NK-92 (cell line): ENCODE measurements around the gene DMGDH.
"Not testable (repeated sequence)": the region's sequence is repeated elsewhere in the genome, so short reads cannot be mapped to it uniquely, and the experiment has no call there.

ENCODE experiments used
- DNase-seq: peaks from one replicate; lab custom pipeline; 2025; ENCODE audit not compliant: unreplicated experiment; lab: John Stamatoyannopoulos, UW

Gene DMGDH

DNA sequence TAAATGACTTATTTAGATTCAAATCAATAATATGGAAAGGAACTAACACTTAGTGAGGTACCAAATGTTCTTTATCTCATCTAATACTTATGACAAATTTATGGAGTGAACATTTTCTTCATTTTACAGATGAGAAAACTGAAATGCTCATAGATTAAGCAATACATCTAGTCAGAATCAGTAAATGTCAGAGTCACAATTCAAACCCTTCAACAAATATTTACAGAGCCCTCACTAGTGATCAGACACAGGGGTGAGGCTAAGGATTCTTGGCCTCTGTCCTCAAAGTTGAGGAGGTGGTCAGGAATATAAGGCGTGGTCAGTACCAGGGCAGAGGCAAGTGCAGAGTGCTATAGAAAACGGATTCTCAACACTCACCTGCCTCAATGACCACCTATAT, 54.8 kb downstream of the DMGDH start:
- no peak for DNase-seq

DNA sequence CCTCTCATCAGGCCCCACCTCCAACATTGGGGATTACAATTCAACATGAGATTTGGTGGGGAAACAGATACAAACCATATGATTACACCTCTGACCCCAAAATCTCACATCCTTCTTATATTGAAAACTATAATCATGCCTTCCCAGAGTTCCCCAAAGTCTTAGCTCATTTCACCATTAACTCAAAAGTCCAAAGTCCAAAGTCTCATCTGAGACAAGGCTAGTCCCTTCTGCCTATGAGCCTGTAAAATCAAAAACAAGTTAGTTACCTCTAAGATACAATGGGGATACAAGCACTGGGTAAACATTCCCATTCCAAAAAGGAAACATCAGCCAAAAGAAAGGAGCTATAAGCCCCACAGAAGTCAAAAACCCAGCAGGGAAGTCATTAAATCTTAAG, 57.6 kb downstream of the DMGDH start:
- no peak for DNase-seq

DNA sequence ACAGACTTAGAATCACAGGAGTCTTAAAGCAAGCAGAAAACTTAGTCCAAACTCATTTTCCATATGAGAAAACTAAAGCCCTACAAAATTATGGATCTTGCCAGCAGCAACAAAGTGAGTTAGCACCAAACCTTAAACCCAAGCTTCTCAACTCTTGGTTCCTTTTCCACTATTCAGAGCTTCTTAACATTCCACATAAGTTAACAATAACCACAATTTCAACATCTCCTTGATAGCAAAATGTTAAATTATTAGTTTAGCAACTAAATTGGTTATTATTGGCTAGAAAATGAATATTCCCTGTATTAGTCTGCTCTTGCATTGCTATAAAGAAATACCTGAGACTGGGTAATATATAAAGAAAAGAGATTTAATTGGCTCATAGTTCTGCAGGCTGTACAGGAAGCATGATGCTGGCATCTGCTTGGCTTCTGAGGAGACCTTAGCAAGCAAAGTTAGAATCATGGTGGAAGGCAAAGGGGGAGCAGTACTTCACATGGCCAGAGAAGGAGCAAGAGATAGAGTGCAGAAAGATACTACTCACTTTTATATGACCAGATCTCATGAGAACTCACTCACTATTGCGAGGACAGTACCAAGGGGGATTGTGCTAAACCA, 58.1 kb downstream of the DMGDH start:
- no peak for DNase-seq

DNA sequence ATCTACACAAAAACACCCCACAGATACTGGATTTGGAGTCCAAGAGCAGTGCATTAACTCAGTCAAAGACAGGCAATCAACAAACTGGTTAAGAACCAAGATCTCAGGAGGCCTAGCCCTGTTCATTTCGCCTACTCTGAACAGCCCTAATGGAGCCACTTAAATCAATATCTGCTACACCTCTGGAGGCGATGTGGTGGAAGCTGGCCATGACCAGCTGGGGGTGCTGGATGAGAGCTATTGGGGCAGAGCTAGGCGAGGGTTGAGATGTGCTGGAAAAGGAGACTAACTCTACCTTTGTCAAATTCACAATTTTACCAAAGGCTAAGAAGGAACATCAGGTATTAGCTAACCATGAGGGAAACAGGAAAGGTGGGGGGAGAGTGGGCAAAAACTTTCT, 61.1 kb downstream of the DMGDH start:
- DNase-seq: no peak

DNA sequence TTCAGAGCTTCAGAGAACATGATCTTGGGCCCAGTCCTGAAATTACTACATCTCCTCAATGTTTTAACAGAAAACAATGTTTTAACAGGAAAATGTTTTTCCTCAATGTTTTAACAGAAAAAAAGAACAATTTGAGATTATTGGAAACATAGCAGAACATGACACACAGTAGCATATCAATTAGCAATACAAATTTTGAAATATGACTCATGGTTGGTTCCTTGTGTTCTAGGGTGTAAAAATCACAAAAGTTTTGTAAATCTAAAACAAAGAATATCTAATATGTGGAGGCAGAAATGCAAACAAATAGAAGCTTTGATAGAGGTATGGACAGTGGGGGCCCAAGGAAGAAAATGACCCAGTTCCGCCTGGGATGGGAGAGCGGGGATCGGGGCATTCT, 61.6 kb downstream of the DMGDH start:
- no peak for DNase-seq

DNA sequence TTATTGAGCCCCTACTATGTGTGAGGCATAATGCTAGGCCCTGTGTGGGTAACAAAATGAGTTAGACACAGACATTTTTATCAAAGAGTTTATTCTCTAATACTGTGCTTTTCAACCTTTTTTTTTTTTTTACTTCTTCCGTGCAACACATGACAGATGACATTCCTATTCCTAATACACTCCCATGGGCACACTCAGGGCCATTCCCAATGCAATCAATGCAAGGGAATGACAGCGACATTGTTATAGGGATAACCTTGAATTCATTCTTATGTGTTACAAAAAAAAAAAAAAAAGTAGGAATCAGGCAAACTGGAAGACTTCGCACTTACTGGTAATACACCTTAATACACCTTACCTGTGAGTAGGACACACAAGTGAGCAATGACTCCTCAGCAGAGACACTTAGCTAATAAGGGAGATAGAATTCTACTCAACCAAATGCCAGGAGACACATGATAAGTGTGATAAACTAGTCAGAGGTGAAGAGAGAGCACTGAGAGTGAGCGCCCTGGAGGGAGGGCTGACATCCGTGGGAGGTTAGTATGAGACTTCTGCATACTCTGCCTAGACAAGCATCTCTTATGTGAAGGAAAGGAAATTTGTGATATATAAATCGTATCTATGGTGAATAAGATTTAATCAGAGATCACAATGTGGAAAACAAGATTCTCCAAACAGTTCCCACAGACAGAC, 63.4 kb downstream of the DMGDH start:
- DNase-seq: no peak

DNA sequence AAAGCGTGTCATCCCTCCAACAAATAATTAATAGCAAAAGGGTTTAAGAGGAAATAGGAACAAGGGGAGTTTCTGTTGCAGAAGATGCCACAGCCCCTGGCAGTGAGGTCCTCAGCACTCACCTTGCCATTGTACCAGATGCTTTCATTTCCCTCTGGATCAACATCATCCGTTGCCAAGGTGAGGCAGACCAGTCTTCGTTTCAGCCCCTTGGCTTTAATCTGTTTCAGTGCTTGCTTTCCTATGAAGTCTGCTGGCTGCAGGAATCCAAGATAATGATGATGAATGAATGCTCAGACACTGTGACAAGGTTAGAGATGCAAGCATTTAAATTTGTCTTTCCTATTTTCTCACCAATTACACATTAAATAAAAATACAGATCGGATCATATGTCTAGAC, 64.3 kb downstream of the DMGDH start:
- DNase-seq: no peak

DNA sequence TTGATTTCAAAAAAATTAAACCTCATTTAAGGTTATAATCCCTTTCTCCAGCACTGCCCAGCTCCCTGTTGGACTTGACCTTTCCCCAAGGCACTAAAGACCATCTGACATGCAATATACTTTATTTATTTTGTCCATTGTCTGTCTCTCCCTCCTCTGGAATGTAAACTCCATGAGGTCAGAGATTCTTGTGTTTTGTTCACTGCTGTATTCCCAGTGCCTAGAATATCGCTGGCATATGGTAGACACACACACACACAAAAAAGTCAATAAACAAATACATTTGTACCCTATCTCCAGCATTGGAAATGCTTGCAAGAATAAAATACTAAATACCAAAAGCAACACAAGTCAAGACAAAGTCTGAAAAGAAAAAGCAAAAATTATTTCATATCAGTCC, 67.1 kb downstream of the DMGDH start:
- DNase-seq: no peak

DNA sequence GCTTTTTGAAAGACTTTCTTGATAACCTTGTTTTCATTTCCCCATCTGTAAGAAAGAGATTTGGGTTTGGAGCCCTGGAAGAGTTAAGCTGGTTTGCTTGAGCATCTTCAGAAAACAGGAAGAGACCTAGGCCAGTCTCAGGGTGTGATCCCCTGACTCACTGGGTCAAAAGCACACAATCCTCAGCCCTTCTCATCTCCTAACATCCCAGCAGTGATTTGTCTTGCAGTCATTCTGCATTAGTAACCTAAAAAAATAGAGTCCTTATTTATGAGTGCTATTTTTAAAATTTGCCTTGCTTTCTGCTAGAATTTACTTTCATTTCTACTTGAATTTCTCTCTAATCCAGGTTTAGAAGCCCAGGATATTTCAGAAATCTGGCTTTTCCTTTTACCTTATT, 68.0 kb downstream of the DMGDH start:
- DNase-seq: no peak

DNA sequence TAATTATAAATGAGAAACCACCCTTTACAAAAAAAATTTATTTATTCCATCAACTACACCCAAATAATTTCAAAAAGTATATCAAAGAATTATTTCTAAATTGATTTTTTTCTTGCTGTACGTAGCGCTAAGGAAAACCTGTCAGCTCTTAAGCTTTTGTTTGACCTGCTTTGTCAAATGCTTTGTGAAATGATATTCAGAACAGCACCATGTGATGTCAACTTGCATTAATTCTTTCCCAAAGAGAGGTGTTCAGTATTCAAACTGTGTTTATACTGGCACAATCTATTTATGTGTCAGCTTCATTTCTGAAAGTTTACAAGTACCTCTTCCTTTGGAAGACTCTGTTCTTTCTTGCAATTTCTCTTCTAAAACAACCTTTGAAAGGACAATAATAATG, 72.4 kb downstream of the DMGDH start:
- no peak for DNase-seq

DNA sequence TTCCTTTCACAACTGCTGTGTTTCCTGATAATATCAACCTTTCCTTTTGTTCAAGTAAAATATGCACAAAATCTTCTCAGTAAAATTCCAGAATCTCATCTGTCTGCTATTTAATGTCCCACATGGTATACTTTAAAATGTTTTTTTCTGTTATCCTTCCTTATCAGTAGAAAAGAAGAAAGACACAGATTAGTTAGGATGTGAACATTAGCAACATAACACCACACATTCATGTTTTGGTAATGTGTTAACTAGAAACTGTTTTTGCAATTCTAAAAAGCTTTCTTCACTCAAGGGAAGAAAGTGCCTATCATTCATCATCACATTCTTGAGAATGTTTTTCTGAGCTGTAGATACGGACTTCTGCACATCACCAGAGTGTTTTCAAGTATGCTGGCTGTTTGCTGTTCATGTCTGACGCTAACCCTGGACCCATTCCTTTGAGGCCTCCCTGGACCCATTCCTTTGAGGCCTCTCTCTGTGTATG, 73.9 kb downstream of the DMGDH start:
- DNase-seq: no peak

DNA sequence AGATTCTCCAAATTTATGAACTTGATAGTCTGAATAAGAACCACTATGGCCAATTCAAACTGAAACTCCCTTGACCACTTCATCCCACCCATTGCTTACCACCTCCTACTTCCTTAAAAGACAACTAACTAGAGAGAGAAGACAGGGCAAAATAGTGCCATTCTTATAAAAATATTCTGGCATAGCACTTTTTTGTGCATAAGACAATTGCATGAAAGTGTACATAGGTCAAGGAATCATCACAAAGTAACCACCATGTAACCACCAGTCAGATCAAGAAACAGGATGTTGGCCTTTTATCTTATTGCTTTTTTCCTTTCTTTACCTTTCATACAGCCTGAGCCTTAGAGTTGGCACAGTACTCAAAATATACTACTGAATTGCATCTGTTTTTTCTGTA, 76.3 kb downstream of the DMGDH start:
- no peak for DNase-seq

DNA sequence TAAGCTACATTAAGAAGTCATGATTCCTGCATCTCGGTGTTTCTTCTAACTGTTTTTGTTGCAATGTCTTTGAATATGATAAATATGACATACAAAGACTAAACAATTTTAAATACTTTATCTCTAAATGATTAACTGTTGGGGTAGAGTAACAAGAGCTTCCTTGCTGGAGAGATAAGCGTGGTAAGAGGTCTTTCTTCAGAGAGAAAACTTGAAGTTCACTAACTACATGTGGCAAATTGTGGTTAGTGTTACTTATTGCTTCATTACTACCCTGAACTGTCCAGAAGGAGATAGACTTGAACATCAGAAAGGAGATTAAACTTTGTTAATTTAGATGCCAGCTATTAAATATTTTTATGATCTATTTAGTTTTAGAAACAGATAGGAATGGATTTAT, 77.3 kb downstream of the DMGDH start:
- DNase-seq: no peak

DNA sequence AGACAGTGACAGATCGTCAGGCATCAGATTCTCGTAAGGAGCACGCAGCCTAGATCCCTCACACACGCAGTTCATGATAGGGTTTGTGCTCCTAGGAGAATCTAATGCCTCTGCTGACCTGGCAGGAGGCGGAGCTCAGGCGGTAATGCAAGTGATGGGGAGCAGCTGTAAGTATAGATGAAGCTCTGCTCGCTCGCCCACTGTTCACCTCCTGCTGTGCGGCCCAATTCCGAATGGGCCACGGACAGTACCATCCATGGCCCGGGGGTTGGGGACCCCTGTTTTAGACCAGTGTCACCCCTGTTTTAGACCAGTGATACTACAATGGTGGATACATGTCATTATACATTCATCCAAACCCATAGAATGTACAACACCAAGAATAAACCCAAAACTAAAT, 80.4 kb downstream of the DMGDH start:
- no peak for DNase-seq

DNA sequence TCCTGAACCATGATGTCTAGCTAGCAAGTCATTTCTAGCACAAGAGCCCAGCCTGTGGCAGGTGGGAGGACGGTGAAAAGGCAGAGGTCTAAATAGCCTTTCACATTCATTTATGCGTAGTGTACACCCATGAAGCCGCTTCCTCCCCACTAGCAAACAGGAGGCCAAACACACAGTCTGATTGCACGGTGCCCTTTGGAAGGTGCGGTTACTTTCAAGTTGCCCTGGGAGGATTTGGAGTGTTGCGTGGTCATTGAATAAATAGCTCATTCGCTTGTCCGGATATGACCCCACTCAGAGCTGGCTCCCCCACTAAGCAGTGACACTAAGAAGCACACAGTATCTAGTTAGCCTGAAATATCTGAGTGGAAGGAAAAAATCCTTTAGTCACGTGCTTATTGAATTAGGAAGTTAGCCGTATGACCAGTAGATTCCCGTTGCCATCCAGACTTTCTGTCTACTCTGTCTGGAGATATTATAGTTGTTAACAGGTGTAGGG, 83.7 kb downstream of the DMGDH start:
- no peak for DNase-seq

DNA sequence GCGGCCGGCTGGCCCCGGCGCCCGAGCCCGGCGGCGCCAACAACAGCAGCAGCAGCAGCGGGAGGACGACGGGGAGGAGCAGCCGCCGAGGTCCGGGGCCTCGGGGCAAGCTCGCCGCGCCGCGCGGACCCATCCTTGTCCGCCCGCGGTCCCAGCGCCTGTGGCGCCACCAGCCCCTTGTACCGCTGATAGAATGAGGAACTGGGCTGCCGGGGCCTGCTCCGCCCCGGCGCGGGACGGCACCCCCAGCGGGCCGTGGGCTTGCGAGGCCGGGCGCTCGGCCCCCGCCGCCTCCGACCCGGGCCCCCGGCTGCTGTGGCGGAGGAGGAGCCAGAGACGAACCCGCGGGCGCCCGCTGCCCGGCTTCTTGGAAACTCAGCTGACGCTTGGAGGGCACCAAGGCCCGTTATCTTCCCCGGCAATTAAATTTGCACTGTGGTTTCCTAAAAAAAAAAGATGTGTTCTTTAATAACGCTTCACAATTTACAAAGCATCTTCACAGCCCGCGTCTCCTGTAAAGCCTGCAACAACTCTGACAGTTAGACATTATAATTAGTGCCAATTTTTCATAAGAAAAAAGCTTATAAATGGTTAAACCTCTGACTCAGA, 84.3 kb downstream of the DMGDH start, which contains the start of gene ARSB:
TSS of gene ARSB (minus strand) at position 195 of the 609 bp plus-strand sequence. CDS start at position 133, 62 bp downstream.
- no peak for DNase-seq

DNA sequence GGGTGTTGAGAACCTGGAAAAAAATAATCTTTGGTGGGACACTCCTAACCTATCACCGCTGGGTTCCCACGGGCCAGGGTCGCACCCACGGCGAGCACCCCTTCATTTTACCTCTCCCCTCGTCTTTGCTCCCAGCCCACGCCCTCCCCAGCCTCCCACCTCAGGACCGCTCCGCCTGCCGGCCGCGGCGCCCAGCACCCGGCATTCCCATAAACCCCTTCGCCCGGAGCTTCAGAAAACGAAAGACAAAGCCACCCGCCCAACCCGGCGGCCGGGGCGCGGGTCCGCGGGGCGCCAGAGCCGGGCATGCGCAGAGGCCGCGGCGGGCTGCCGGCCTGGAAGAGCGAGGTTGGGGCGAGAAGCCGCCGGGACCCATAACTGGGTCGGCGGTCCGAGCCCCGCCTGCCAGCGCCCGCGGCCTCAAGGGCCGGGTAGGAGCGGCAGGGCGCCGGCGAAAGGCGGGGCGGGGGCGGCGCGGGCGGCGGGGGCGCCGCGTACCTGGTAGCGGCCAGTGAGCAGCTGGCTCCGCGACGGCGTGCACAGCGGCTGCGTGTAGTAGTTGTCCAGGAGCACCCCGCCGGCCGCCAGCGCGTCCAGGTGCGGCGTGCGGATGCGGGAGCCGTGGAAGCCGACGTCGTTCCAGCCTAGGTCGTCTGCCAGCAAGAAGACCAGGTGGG, 84.9 kb downstream of the DMGDH start:
- DNase-seq: peak; percentile 12

DNA sequence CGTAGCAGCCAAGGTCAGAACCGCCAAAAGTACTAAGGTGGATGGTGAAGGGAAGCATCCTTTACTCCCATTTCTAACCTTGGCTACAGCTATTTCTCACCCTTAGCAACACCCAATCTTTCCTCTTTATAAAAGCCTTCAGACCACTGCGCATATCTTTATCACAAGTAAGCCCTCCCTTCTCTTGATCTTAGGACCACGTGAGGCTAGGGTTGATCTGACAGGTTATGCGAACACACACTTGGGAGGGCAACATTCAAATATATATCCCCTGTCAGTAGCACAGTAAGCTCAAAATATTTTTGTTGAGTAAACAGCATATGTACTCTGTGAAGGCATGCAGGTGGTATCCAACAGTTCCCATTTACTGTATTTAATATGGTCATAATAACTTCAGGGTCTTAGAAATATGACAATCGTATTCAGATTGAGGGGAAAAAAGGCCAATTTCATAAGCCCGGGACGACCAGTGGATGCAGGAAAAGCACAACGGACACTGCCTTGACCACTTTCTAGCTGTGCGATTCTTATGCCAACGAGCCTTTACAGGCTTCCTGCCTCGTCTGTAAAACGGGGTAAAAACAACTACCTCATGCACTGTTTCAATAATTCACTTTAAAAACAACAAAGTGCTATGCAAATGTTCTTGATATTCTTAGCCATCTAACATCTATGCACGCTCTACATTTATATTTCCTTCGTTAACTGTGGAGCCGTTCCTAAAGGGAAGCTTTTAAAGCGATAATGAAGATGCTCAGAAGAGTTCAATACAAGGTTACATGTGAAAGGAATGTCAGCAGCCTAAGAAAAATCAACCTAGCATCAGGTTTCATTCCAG, 85.7 kb downstream of the DMGDH start:
- no peak for DNase-seq

DNA sequence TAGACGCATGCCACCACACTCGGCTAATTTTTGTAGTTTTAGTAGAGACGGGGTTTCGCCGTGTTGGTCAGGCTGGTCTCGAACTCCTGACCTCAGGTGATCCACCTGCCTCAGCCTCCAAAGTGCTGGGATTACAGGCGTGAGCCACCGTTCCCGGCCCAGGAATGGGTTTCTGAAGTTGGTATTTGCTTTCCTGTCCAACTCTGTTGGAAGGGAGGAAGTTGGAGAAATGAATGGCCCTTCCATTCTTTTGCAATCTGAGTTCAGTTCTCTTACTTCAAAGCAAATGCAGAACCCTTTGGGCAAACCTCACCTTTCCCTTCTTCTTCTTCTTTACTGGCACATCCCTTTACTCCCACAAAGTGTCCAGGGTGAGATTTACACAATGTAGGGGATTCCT, 86.3 kb downstream of the DMGDH start:
- not testable (repeated sequence) for DNase-seq

DNA sequence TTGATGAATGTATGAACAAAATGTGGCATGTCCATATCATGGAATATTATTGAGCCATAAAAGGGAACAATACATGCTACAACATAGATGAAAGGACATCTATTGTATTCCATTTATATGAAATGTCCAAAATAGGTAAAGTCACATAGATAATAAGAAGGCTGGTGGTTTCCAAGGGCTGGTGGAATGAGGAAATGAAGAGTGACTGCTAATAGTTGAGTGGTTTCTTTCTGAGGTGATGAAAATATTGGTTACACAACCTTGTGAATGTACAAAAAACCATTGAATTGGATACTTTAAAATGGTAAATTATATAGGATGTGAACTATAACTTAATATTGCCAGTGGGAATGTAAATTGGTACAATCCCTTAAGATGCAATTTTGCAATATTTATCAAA, 89.6 kb downstream of the DMGDH start:
- DNase-seq: no peak
